ENCODE measurements around the gene AP1M2. TPM values are rescaled to one million over a fixed set of nuclear protein-coding genes. Genes with fewer than 3 reads are reported as not detected.
"Not testable (repeated sequence)": the region's sequence is repeated elsewhere in the genome, so short reads cannot be mapped to it uniquely, and the experiment has no call there.

The AP1M2 gene
- total RNA-seq, 1 experiment from 2014 or later = 2.7 TPM

GRCh38 chr19:10565028-10565566, 22.0 kb downstream of the AP1M2 start:
- peak; percentile 65 for DNase-seq (ENCODE audit: low read depth)

- DNase-seq (ENCODE audit: low read depth) = no peak
These were observed 24.5 kb downstream of the AP1M2 start for GRCh38 chr19:10562609-10563008.

- no peak for DNase-seq (ENCODE audit: low read depth)
These were observed 27.0 kb downstream of the AP1M2 start for GRCh38 chr19:10560154-10560553.

GRCh38 chr19:10557603-10558197, 29.4 kb downstream of the AP1M2 start:
- DNase-seq (ENCODE audit: low read depth) = no peak

- DNase-seq (ENCODE audit: low read depth) = no peak
These were observed 31.5 kb downstream of the AP1M2 start for GRCh38 chr19:10555610-10555973.

- DNase-seq (ENCODE audit: low read depth) = no peak
These were observed 32.1 kb downstream of the AP1M2 start for GRCh38 chr19:10554760-10555609.

DNA sequence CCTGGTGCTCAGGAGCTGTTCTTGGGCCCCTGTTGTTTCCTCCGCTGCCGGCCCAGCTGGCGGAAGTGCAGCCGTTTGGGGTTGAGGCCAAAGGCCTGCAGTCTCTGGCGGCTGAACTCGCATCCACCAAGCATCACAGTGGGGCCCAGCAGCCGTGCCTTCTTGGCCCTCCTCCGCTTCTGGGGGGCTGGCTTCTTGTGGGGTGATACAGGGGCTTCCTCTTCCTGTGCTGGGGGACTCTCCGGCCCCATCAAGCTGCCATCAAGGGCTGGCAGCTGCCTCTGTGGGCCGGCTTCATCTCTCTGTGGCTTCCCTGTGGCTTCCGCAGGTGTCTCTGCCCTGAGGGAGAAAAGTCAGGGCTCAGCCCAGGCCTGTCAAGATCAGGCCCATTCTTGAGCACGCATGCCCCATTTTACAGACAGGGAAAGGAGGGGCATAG, 33.1 kb downstream of the AP1M2 start:
- DNase-seq (ENCODE audit: low read depth) = no peak

- no peak for DNase-seq (ENCODE audit: low read depth)
These were observed 33.9 kb downstream of the AP1M2 start for GRCh38 chr19:10553087-10553667.

DNA sequence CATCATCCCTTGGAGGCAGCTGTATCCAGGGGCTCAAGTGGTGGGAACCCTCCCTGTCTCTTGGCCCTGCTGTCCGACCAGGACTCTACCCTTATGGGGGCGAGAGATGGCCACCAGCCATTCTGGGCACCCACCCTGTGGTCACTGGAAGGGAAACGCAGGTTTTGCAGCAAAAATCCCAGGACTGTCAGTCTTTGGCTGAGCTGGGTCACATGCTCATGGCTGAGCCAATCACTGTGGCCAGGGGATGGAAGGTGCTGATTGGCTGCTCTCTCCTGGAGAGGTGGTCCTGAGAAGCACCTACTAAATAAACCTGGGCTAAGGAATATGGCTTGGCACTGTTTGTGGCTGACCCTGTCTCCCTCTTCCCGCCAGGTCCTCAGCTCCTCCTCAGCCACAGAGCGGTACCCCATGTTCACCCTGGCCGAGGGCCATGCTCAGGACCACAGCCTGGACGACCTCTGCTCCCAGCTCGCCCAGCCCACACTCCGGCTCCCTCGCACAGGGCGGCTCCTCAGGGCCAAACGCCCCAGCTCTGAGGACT, 34.5 kb downstream of the AP1M2 start:
- peak; percentile 56 for DNase-seq (ENCODE audit: low read depth)

- peak; percentile 57 for DNase-seq (ENCODE audit: low read depth)
These were observed 35.3 kb downstream of the AP1M2 start for GRCh38 chr19:10551698-10552301.

- DNase-seq (ENCODE audit: low read depth) = not testable (repeated sequence)
These were observed 36.1 kb downstream of the AP1M2 start for GRCh38 chr19:10551006-10551405.

GRCh38 chr19:10550336-10550735, 36.8 kb downstream of the AP1M2 start:
- DNase-seq (ENCODE audit: low read depth) = no peak

- no peak for DNase-seq (ENCODE audit: low read depth)
These were observed 37.4 kb downstream of the AP1M2 start for GRCh38 chr19:10549733-10550132.

- DNase-seq (ENCODE audit: low read depth) = no peak
These were observed 38.3 kb downstream of the AP1M2 start for GRCh38 chr19:10548746-10549276.

GRCh38 chr19:10546817-10547216, 40.3 kb downstream of the AP1M2 start:
- no peak for DNase-seq (ENCODE audit: low read depth)

GRCh38 chr19:10544753-10545251, 42.3 kb downstream of the AP1M2 start:
- no peak for DNase-seq (ENCODE audit: low read depth)

DNA sequence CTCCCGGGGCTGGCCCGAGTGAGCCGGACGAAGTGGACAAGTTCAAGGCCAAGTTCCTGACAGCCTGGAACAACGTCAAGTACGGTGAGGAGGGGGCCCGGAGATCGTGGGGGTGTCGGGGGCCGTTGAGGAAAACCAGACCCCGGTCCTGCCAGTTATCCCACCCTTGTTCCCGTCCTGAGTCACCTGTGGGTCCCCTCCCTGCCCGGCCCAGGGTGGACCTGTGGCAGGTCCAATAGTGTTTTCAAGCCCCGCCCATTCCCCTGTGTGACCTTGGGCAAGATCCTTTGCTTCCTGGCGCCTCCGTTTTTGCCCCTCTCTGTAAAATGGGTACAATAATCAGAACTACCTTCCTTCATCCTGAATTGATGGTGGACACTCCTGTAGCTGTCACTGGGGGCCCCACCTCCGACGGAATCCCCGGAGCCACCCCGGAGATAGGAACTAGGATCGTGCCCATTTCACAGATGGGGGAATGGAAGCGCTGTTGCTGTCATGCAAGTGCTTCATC, 42.8 kb downstream of the AP1M2 start:
- DNase-seq (ENCODE audit: low read depth) = no peak

DNA sequence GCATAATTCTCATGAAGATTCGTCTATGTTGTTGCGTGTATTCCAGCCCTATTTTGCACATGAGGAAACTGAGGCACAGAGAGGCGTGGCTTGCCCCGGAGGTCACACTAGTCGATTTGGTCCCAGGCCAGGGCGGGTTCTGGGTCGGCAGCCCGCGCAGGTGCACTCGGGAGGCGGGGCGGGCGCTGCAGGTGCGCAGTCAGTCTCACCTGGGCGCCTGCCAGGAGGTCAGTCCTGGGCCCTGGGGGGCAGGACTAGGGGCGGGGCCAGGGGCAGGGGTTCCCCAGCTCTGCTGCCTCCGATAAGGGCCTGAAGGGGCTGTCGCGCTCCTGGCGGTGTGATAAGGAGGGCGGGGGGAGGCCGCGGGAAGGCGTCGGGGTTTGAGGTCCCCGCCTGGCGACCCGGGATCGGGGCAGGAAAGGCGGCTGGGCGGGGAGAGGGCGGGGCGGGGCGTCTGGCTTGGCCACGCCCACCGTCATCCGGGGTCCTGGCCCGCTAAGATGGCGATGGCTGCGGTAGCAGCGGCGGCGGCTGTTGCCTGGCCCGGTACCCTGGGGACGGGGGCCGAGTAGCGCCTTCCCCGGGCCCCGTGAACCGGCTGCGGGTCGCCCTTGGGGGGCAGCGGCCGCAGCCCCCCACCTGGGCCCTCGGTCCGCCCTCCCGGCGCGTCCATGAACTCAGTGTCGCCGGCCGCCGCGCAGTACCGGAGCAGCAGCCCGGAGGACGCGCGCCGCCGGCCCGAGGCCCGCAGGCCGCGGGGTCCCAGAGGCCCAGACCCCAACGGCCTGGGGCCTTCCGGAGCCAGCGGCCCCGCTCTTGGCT, 43.5 kb downstream of the AP1M2 start, which contains the start of gene ATG4D:
Gene ATG4D (plus strand): TSS at position 485 of the 822 bp plus-strand sequence. CDS start 187 bp downstream, at position 672.
- peak; percentile 82 for DNase-seq (ENCODE audit: low read depth)

DNA sequence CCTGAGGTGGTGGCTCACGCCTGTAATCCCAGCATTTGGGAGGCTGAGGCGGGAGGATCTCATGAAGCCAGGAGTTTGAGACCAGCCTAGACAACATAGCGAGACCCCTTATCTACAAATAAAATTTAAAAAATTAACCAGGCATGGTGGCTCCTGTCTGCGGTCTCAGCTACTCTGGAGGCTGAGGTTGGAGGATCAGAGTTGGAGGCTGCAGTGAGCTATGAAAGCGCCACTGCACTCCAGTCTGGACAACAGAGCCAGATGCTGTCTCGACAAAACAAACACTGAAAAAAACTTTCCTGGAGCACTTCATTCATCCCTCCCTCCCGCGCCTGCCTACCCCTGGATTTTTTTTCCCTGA, 44.1 kb downstream of the AP1M2 start:
- no peak for DNase-seq (ENCODE audit: low read depth)

DNA sequence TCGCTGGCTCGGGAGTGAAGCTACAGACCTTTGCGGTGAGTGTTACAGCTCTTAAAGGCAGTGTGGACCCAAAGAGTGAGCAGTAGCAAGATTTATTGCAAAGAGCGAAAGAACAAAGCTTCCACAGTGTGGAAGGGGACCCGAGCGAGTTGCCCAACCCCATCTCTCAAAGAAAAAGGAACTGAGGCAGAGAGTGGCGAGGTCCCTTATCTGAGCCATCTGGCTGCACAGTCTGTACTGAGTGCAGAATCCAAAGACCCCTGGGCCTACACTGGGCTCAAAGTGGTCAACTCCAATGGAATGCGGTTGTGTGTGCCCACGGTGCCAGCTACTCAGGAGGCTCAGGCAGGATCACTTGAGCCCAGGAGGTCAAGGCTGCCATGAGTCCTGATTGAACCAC, 48.1 kb downstream of the AP1M2 start:
- DNase-seq (ENCODE audit: low read depth) = not testable (repeated sequence)

Data from Daoy (cell line).